Hematopoietic multipotent progenitor cell (in vitro differentiated cells): Measurements from ENCODE around the gene AMDHD2. TPM values are rescaled to one million over a fixed set of nuclear protein-coding genes. Genes with fewer than 3 reads are reported as not detected.
"Not testable (repeated sequence)": the region's sequence is repeated elsewhere in the genome, so short reads cannot be mapped to it uniquely, and the experiment has no call there.

Source experiments
- DNase-seq, 3 donors: peaks; one replicate each; pipeline ENCODE4 v3.0.0-alpha.2; 2011 to 2015; ENCODE audit warnings: low read depth in 2 of 3, low spot score in 2 of 3
- total RNA-seq: library from RNA; depleted of rRNA; stranded (reverse); fragments of >200 nt; gene quantifications from one replicate; pipeline ENCODE4 v1.2.3, GENCODE V29; 2012

Gene AMDHD2
- total RNA-seq, 1 donor, result 41.5 TPM

- DNase-seq, result peak; percentile 88 to 96 (median 96)
Observed at GRCh38 chr16:2531696-2532493, 11.7 kb downstream of the AMDHD2 start.

- DNase-seq, result peak in 2 of 3 donors; percentile 47 to 52
Observed at GRCh38 chr16:2532494-2533141, 12.4 kb downstream of the AMDHD2 start.

GRCh38 chr16:2533142-2533755 lies 13.1 kb downstream of the AMDHD2 start:
- DNase-seq, result not testable (repeated sequence)

- no peak for DNase-seq
Observed at GRCh38 chr16:2533912-2534311, 13.7 kb downstream of the AMDHD2 start.

GRCh38 chr16:2534335-2534734 lies 14.2 kb downstream of the AMDHD2 start:
- not testable (repeated sequence) for DNase-seq

GRCh38 chr16:2535625-2536013 lies 15.4 kb downstream of the AMDHD2 start:
- DNase-seq, result no peak

GRCh38 chr16:2537451-2538379 lies 17.5 kb downstream of the AMDHD2 start, which contains the start of gene PDPK1:
PDPK1 (plus strand) TSS chr16:2538021; CDS start chr16:2538113, 92 bp downstream.
- DNase-seq, result peak; percentile 83 to 97 (median 93)

GRCh38 chr16:2539192-2539844 lies 19.1 kb downstream of the AMDHD2 start:
- not testable (repeated sequence) for DNase-seq

GRCh38 chr16:2539845-2540458 lies 19.8 kb downstream of the AMDHD2 start:
- not testable (repeated sequence) for DNase-seq

GRCh38 chr16:2540912-2541311 lies 20.7 kb downstream of the AMDHD2 start:
- DNase-seq, result peak in 1 of 3 donors; percentile 75

- not testable (repeated sequence) for DNase-seq
Observed at GRCh38 chr16:2541409-2541808, 21.2 kb downstream of the AMDHD2 start.

GRCh38 chr16:2543771-2544170 lies 23.6 kb downstream of the AMDHD2 start:
- DNase-seq, result not testable (repeated sequence)

GRCh38 chr16:2550283-2550878 lies 30.2 kb downstream of the AMDHD2 start:
- DNase-seq, result not testable (repeated sequence)

- not testable (repeated sequence) for DNase-seq
Observed at GRCh38 chr16:2551420-2551889, 31.3 kb downstream of the AMDHD2 start.

GRCh38 chr16:2554709-2555425 lies 34.7 kb downstream of the AMDHD2 start:
- not testable (repeated sequence) for DNase-seq

GRCh38 chr16:2557150-2557549 lies 37.0 kb downstream of the AMDHD2 start:
- DNase-seq, result not testable (repeated sequence)

- not testable (repeated sequence) for DNase-seq
Observed at GRCh38 chr16:2560131-2560797, 40.1 kb downstream of the AMDHD2 start.

GRCh38 chr16:2560798-2561133 lies 40.6 kb downstream of the AMDHD2 start:
- not testable (repeated sequence) for DNase-seq
